SIG-M5 treated with dmso at 0.1 percent for 504 hours (cell line): ENCODE data around the gene ITK.

Experiments
- DNase-seq: peaks from one replicate; lab custom pipeline; 2025; ENCODE audit not compliant: unreplicated experiment; lab: John Stamatoyannopoulos, UW

Gene ITK

GRCh38 chr5:157278319-157279037 lies 97.8 kb downstream of the ITK start:
- no peak for DNase-seq

DNA sequence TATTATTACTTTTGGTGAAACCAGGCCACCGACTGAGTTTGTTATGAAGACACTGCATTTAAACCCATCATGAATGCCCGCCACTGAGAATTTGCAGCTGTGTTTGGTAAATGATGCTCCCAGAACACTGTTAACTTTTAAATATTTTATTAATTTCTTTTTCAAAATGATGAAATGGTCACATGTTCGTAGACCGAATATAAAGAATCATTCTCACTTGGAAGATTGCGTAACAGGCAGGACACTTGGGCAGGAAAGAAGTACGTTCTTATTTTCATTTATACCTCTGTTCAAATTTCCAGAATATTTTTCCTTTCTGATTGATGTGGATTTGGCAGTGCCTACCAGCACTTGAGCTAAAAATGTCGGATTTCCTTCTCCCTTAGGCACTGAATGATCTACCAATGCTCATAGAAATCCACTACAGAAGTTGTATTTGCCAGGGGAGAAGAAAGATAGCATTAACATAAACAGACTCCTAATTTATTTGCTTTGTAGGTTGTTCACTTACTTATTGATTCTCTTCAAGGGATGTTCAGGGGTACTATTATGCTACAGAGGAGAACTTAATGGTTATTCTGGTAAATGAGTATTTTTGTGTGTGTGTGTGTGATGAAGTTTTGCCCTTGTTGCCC lies 99.1 kb downstream of the ITK start:
- DNase-seq, result no peak

DNA sequence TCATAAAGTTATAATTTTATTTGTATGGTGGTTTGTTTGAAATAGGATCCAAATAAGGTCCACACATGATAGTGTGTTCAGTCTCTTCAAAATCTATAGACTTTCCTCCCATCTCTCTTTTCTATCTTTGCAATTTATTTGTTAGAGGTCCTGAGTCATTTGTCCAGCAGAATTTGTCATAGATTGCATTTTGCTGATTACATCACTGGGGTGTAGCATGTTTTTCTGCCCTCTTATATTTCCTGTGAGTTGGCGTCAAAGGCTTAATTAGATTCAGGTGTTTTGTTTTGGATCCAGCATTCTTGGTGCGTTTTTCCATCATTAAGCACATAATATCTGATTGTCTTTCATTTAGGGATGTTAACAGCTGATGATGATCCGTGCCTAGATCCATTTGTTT lies 100.3 kb downstream of the ITK start:
- DNase-seq, result no peak

DNA sequence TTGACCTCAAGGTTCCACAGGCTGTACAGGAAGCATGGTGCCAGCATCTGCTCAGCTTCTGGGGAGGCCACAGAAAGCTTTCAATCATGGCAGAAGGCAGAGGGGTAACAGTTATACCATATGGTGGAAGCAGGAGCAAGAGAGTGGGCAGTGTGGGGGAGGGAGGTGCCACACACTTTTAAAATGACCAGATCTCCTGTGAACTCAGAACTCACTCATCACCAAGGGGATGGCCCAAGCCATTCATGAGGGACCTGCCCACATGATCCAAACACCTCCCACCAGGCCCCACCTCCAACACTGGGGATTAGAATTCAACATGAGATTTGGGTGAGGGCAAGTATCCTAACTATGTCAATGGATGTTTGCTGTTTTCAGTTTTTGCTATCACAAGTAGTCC lies 101.5 kb downstream of the ITK start:
- DNase-seq, result no peak

GRCh38 chr5:157283434-157283833 lies 102.8 kb downstream of the ITK start:
- peak; percentile 4 for DNase-seq

DNA sequence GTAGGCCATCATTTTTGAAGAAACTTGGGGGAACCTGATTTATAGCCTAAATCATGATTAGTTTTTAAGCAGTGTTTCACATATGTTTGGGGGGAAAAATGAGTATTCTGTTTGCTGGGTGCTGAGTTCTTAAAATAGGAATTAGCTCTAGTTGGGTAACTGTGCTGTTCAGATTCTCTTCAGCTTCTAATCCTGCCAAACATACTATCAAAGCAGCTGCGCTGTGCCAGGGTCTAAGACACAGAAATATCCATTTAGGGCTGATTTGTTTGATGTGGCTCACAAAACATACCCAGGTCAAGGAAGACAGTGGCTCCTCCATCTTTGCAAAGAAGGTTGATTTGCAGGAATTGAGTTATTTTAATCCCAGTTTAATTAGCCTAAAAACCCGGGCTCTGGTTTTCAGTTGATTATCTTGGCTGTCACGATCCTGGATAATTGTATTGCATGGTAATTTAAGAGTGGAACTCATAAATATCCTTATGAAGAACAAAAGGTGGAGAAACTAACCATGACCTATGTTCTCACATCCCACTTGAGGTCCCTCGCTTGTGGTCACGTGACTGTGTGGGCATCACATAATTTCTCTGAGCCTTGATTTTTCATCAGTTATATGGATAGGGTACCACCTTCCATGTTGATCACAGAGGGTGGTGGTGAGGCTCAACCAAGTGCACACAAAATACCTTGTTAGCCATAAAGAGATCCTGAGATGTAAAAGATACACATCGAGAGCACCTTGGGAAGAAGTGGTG lies 104.0 kb downstream of the ITK start:
- no peak for DNase-seq

- no peak for DNase-seq
Measured at GRCh38 chr5:157285310-157286035, 104.8 kb downstream of the ITK start.

DNA sequence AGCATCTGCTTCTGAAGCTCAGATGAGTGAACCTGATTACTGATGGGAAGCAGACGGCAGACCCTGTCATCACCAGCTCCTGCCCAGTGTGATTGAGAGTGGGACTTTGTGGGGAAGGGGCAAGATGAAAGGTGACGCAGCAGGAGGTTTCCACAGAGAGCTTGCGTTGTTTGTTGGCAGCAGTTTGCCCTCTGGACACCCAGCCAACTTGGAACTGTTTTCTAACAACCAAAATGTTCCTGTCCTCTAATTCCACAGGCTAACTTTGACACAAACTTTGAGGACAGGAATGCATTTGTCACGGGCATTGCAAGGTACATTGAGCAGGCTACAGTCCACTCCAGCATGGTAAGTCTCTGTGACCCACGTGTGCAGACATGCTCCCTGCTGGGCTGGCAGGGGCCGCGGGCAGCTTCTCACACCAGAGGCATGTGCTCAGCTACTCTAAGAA lies 106.1 kb downstream of the ITK start:
- no peak for DNase-seq

DNA sequence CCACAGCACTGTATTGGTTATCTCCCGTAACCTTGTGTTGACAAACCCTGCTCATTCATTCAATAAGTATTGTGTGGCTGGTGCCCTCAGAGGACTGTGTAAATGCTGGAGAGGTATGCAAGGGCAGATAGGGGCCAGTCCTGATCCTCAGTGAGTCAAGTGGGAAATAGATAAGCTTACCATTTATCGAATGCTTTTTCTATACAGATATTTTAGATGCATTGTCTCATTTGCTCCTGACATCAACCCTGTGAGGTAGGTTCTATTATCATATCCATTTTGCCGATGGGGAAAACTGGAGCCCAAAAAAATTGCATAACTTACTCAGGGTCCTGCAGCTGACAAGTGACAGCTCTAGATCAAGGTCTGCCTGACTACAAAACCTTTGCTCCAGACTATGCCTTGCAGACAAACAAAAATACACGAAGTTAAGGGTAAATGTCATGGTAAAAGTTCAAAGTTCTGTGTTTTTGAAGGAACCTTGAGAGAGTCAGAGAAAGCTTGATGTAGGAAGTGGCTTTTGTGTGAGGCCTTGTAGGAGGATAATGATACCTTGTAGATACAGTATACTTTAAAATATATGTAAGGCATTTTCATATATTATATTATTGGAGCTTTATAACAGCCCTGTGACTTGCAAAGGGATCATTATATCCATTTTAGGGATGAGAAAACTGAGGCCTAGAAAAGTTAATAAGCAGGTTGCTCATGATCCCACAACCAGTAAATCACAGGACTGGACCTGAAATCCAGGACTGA lies 107.9 kb downstream of the ITK start:
- DNase-seq, result no peak

- DNase-seq, result no peak
Measured at GRCh38 chr5:157289164-157289819, 108.7 kb downstream of the ITK start.

- no peak for DNase-seq
Measured at GRCh38 chr5:157290156-157290980, 109.7 kb downstream of the ITK start.

- DNase-seq, result no peak
Measured at GRCh38 chr5:157290981-157291711, 110.5 kb downstream of the ITK start.

DNA sequence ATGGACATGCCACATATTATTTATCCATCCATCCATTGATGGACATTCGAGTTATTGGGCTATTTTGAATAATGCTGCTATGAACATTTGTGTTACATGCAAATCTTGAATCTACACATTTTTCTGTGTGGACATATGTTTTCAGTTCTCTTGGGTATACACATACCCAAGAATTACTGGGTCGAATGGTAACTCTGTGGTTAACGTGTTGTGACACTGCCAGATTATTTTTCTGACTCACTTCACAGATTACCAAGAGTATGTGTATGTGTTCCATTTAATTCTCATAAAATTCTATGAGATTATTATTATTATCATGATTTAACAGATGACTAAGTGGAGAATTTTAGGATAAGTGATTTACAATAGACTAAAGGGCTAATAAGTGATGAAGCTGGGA lies 112.0 kb downstream of the ITK start:
- no peak for DNase-seq

DNA sequence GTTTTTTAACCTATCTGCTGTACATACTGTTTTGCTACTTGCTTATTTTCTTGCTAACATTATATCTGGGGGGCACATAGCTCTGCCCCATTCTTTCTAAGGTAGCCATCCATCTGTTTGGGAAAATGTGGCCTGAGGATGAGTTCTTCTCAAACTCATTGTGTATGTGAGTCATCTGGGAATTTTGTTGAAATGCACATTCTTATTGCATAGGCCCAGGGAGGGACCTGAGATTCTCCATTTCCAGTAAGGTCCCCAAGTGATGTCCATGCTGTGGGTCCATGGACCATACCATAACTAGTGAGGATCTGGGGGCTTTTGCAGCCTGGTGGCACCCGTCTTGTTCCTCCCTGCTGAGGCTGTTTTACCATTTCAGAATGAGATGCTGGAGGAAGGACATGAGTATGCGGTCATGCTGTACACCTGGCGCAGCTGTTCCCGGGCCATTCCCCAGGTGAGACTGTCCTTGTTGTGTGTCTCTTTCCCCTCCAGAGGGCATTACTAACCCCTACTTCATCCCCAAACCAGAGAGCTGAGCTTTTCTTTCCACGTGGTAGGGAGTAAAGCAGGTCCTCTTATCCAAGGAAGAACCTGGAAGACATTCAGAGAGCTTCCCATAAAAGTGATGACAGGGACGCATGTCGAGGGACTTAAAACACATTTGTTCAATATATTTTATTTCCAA lies 113.9 kb downstream of the ITK start:
- DNase-seq, result no peak

GRCh38 chr5:157295247-157295646 lies 114.6 kb downstream of the ITK start:
- no peak for DNase-seq

GRCh38 chr5:157300564-157300963 lies 119.9 kb downstream of the ITK start:
- no peak for DNase-seq

- DNase-seq, result no peak
Measured at GRCh38 chr5:157301066-157301465, 120.4 kb downstream of the ITK start.

GRCh38 chr5:157303023-157303422 lies 122.4 kb downstream of the ITK start:
- no peak for DNase-seq
